Measurements from ENCODE around the gene RAB27A. TPM values are rescaled to one million over a fixed set of nuclear protein-coding genes. Genes with fewer than 3 reads are reported as not detected.

The RAB27A gene
- total RNA-seq, 1 experiment from 2014 or later, result 36.0 TPM

DNA sequence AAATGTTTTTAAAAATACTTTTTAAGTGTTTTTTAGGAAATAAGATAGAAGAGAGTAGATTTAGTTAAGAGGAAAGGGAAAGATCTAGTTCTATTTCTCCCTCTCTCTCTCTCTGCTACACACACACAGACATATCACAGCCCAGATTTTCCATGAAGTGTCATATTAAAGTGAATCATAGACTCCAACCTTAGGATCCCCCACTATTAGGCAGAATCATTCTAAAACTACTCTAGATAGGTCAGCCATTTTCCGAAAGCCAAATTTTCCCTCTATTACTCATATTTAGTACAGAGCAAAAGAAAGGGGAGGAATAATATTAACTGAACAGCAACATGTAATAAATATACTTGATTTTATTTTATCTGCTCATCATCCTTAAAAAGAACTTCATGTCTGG is 47.7 kb downstream of the RAB27A start:
- POLR2A ChIA-PET, result interaction anchor here (0.9 to 2.0 kb wide), 3 partner anchors 9 to 21 kb away, joined by 3 to 7 read pairs (median 4); no protein-coding TSS in a partner anchor
- Mint-ChIP-seq H3K4me1 (ENCODE audit: insufficient read depth, unreplicated experiment) (no peaks in the 10 kb centered on the region), H3K4me3 (ENCODE audit: unreplicated experiment) (no peak overlapping the region), H3K27ac (ENCODE audit: low read depth, unreplicated experiment) (no peak overlapping the region), H3K36me3 (ENCODE audit: insufficient read depth, unreplicated experiment) (no peaks in the 10 kb centered on the region), H3K9me3 (ENCODE audit: unreplicated experiment) (no peaks in the 10 kb centered on the region), H3K27me3 (ENCODE audit: insufficient read depth, unreplicated experiment) (no peaks in the 10 kb centered on the region)
- TF ChIP-seq, protein P1, sequence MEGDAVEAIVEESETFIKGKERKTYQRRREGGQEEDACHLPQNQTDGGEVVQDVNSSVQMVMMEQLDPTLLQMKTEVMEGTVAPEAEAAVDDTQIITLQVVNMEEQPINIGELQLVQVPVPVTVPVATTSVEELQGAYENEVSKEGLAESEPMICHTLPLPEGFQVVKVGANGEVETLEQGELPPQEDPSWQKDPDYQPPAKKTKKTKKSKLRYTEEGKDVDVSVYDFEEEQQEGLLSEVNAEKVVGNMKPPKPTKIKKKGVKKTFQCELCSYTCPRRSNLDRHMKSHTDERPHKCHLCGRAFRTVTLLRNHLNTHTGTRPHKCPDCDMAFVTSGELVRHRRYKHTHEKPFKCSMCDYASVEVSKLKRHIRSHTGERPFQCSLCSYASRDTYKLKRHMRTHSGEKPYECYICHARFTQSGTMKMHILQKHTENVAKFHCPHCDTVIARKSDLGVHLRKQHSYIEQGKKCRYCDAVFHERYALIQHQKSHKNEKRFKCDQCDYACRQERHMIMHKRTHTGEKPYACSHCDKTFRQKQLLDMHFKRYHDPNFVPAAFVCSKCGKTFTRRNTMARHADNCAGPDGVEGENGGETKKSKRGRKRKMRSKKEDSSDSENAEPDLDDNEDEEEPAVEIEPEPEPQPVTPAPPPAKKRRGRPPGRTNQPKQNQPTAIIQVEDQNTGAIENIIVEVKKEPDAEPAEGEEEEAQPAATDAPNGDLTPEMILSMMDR (IDR thresholded peaks at IDR 0.05; ENCODE audit: unreplicated experiment), result no peak
- CTCF ChIA-PET, result interaction anchor here (2.7 kb wide), 1 partner anchor 49 kb away, joined by 8 read pairs; no protein-coding TSS in a partner anchor
- intact Hi-C loops (cut with micrococcal nuclease), result no loop called here
- BruUV-seq (replicated peaks), result no TSS peak
- no peak for DNase-seq (ENCODE audit: unreplicated experiment)

DNA sequence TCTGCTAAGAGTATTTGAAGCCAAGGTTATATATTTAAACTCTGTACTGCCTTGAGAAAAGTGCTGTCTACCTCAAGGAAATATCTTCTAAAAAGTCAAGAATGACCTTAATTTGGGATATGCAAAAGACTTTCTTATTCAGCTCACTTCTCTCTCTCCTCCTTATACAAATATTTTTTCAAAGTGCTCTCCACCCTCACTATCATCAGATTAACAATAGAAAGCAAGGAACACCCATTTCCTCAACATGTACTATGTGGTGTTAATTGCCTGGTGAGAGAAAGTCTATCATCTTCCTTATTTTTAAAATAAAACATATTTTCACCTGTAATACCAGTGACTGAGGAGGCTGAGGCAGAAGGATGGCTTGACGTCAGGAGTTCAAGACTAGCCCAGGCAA is 48.4 kb downstream of the RAB27A start:
- H3K27me3 Mint-ChIP-seq (ENCODE audit: insufficient read depth, unreplicated experiment), result no peaks in the 10 kb centered on the region
- ChIA-PET POLR2A (interaction anchor here (0.8 to 2.0 kb wide), 4 partner anchors 9 to 41 kb away, joined by 3 to 7 read pairs (median 4); no protein-coding TSS in a partner anchor), CTCF (interaction anchor here (0.7 kb wide), 1 partner anchor 59 kb away, joined by 4 read pairs; no protein-coding TSS in a partner anchor)
- H3K36me3 Mint-ChIP-seq (ENCODE audit: insufficient read depth, unreplicated experiment), result no peaks in the 10 kb centered on the region
- TF ChIP-seq, protein P1 (IDR thresholded peaks at IDR 0.05; ENCODE audit: unreplicated experiment), result no peak
- no peak for DNase-seq (ENCODE audit: unreplicated experiment)
- H3K4me3 Mint-ChIP-seq (ENCODE audit: unreplicated experiment), result no peak overlapping the region
- H3K27ac Mint-ChIP-seq (ENCODE audit: low read depth, unreplicated experiment), result no peak overlapping the region
- no peaks in the 10 kb centered on the region for H3K9me3 Mint-ChIP-seq (ENCODE audit: unreplicated experiment)
- H3K4me1 Mint-ChIP-seq (ENCODE audit: insufficient read depth, unreplicated experiment), result no peaks in the 10 kb centered on the region
- intact Hi-C loops (cut with micrococcal nuclease), result no loop called here
- BruUV-seq (replicated peaks), result no TSS peak

- TF ChIP-seq, protein P1 (IDR thresholded peaks at IDR 0.05; ENCODE audit: unreplicated experiment), result no peak
- ChIA-PET CTCF (interaction anchor here (0.6 to 0.7 kb wide), 2 partner anchors 39 to 60 kb away, joined by 3 to 4 read pairs; no protein-coding TSS in a partner anchor), POLR2A (no interaction called here)
- no peak overlapping the region for H3K4me3 Mint-ChIP-seq (ENCODE audit: unreplicated experiment)
- H3K27me3 Mint-ChIP-seq (ENCODE audit: insufficient read depth, unreplicated experiment), result no peaks in the 10 kb centered on the region
- H3K4me1 Mint-ChIP-seq (ENCODE audit: insufficient read depth, unreplicated experiment), result no peaks in the 10 kb centered on the region
- H3K27ac Mint-ChIP-seq (ENCODE audit: low read depth, unreplicated experiment), result no peak overlapping the region
- no peak for DNase-seq (ENCODE audit: unreplicated experiment)
- H3K9me3 Mint-ChIP-seq (ENCODE audit: unreplicated experiment), result no peaks in the 10 kb centered on the region
- BruUV-seq (replicated peaks), result no TSS peak
- no peaks in the 10 kb centered on the region for H3K36me3 Mint-ChIP-seq (ENCODE audit: insufficient read depth, unreplicated experiment)
- intact Hi-C loops (cut with micrococcal nuclease), result no loop called here
Measured at GRCh38 chr15:55240125-55240760, 49.4 kb downstream of the RAB27A start.

- H3K27me3 Mint-ChIP-seq (ENCODE audit: insufficient read depth, unreplicated experiment), result no peaks in the 10 kb centered on the region
- no TSS peak for BruUV-seq (replicated peaks)
- TF ChIP-seq, protein P1 (IDR thresholded peaks at IDR 0.05; ENCODE audit: unreplicated experiment), result no peak
- CTCF ChIA-PET, result interaction anchor here (1.3 kb wide), 1 partner anchor 8 kb away, joined by 4 read pairs; no protein-coding TSS in a partner anchor
- no peaks in the 10 kb centered on the region for H3K36me3 Mint-ChIP-seq (ENCODE audit: insufficient read depth, unreplicated experiment)
- intact Hi-C loops (cut with micrococcal nuclease), result no loop called here
- no peak for DNase-seq (ENCODE audit: unreplicated experiment)
- no peaks in the 10 kb centered on the region for H3K9me3 Mint-ChIP-seq (ENCODE audit: unreplicated experiment)
- H3K27ac Mint-ChIP-seq (ENCODE audit: low read depth, unreplicated experiment), result no peak overlapping the region
- H3K4me1 Mint-ChIP-seq (ENCODE audit: insufficient read depth, unreplicated experiment), result no peaks in the 10 kb centered on the region
- POLR2A ChIA-PET, result no interaction called here
- no peak overlapping the region for H3K4me3 Mint-ChIP-seq (ENCODE audit: unreplicated experiment)
Measured at GRCh38 chr15:55239440-55240124, 50.0 kb downstream of the RAB27A start.
